GM23248 (cell line): ENCODE measurements around the gene ZNF598.

Source experiments
- EZH2 ChIP-seq: fragments of 200-600 bp; sonication (generic); IDR thresholded peaks from 2 replicates; pipeline ENCODE4 v1.6.1; 2018; ENCODE audit warnings: antibody characterized with exemption, mild to moderate bottlenecking; ENCODE audit not compliant: insufficient read depth, poor library complexity, severe bottlenecking
- EZH2phosphoT487 ChIP-seq: fragments of 200-600 bp; sonication (generic); IDR thresholded peaks from 2 replicates; pipeline ENCODE4 v1.6.1; 2018; ENCODE audit warnings: antibody characterized with exemption, moderate library complexity, mild to moderate bottlenecking, low read depth; ENCODE audit not compliant: insufficient read depth

DNA sequence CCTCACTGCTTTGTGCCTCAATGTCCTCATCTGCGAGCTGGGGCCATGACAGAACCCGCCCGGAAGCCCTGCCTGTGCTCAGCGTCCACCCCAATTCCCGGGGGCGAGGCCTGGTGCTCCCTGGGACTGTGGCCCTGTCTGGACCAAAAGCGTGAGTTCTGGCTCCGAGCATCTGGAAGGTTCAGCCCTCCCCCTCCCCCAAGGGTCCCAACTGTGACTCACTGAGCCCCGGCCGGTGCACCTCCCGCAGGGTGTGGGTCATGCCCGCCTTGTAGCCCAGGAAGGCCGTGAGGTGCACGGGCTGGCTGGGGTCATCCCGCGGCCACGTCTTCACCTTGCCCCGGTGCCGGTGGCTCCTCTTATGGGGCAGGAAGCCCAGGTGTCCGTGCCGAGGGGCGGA is 55.9 kb downstream of the ZNF598 start:
- TF ChIP-seq EZH2phosphoT487 (no peak), EZH2 (no peak)
